EL (cell line): ENCODE results near the gene ADCY7.
A peak's percentile ranks its signal among the peaks of the same experiment; 100 is the strongest.

ENCODE experiments used
- DNase-seq: peaks from one replicate; pipeline ENCODE4 v3.0.0-alpha.2; 2016

ADCY7 gene

GRCh38 chr16:50351116-50351515 lies 84.8 kb downstream of the ADCY7 start:
- DNase-seq = no peak

- no peak for DNase-seq
Measured at GRCh38 chr16:50351952-50352351, 85.6 kb downstream of the ADCY7 start.

DNA sequence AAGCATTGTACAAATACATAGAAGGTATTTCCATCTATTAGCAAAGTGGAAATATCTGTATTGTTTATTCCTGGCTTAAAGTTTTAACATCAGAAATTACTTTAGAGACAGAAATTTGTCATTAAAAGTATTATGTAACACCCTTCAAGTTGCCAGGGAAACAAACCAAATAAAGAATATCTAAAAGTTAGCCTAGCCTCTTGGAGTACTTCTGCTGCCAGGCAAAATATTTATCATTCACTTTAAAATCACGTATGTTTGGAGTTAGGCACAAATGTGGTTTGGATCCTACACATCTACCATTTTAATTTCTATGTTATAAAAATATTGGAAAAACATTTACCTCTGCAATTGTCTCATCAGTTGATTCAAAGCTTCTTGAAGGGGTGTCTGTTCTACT lies 87.7 kb downstream of the ADCY7 start:
- no peak for DNase-seq

DNA sequence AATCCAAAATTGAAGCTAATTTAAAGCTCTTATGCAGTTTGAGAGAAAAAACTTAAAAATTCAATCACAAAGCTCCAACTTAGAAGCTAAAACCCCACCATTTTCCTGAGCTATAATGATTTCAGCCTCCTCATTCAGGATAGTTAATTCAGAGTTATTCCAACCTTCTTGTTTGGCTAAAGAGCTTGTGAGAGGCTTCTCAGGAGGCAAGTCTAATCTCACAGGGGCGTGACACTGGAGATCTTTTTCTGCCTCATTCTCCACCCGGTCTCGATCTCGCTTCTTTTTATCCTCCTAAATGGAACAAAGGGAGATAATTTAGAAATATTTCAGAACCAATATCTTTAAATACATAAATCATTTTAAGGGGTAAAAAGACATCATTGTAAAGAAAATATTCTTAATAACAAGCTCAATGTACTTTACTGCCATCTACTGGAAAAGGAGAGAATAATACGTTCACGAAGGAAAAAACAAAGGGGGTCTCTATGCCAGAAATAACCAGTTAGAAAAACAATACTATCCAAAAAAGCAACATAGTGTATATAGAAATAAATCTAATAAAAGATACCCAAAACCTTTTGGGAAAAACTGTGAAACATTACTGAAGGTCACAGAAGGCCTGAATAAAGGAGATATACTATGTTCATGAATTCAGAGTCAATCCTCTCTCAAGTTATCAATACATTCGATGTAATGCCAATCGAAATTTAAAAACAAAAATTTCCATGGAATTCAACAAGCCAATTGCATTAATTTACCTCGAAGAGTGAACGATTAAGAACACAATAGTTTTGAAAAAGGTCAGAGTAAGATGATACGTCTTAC lies 88.5 kb downstream of the ADCY7 start:
- DNase-seq = peak; percentile 8

DNA sequence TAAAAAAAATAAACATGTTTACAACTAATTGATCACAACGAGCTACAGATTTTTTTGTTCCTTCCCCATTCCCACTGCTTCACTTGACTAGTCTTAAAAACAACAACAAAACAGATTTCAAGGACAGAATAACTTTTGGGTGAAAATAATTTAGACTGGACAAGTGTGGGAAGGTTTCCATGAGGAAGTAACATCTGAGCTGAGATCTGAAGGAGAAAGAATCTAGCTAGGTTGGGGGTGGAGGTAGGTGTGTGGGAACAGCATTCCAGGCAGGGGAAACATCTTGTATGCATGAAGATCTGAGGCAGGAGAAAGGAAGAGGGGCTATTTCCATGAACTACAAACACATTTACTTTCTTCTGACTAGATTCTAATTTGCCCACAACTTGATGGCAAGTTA lies 93.3 kb downstream of the ADCY7 start:
- no peak for DNase-seq

DNA sequence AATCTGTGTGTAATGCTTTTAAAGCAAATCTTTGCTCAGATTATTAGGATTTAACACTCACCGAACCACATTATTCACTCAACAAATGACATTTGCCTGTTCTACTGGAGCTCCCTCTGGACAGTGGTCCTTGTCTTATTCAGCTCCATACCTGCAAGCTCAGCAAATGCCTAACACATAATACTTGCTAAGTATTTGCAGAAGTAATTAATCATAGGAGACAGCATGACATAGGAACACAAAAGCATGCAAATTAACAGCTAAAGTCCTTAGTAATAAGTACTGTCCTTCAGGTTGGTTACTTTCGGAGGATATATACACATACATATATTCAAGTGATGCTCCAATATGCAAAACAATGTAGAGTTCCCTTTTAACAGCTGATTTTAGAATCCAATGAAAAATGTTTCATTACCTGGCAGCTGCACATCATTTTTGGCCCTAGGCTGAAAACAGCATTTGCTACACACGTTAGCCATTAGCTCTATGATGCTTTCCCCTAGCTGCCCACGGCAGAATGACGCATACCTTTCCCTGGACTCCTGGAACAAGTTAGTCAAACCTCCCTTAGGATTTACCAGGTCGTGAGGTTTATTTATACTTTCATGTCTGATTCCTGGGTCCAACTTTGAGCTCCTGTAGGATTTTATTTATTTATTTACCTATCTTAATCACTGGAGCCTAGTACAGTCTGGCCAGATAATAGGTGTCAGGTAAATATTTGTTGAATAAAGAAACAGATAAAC lies 93.9 kb downstream of the ADCY7 start:
- DNase-seq = no peak

- no peak for DNase-seq
Measured at GRCh38 chr16:50360779-50361178, 94.4 kb downstream of the ADCY7 start.

DNA sequence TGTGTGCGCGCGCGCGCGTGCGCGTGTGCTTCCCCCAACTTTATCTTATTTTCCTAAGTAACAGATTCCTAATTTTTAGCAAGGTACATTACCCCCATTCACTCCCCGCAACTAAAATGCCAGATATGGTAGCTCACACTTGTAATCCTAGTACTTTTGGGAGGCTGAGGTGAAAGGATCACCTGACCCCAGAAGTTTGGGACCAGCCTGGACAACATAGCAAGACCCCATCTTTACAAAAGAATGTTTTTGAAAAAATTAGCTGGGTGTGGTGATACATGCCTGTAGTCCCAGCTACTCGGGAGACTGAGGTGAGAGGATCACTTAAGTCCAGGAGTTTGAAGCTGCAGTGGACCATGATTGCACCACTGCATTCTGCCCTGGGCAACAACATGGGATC lies 97.3 kb downstream of the ADCY7 start:
- no peak for DNase-seq

- DNase-seq = no peak
Measured at GRCh38 chr16:50365791-50366575, 99.6 kb downstream of the ADCY7 start.
